ENCODE measurements around the gene ESAM.

The ESAM gene

GRCh38 chr11:124717786-124718651 is 44.1 kb downstream of the ESAM start:
- Histone ChIP-seq H3K27me3 (ENCODE audit: insufficient read depth, low read depth, severe bottlenecking) (no peaks in the 10 kb centered on the region), H3K36me3 (no peaks in the 10 kb centered on the region), H3K4me3 (ENCODE audit: low read depth, low read length) (peak overlapping the region; percentile 42), H3K9me3 (ENCODE audit: severe bottlenecking) (no peaks in the 10 kb centered on the region), H3K27ac (no peak overlapping the region)
- no peak for TF ChIP-seq CTCF (IDR thresholded peaks at IDR 0.05; ENCODE audit: low read depth, low read length)
- peak; percentile 22 for DNase-seq

GRCh38 chr11:124717421-124717785 is 44.7 kb downstream of the ESAM start:
- no peak overlapping the region for H3K27ac ChIP-seq
- TF ChIP-seq CTCF (IDR thresholded peaks at IDR 0.05; ENCODE audit: low read depth, low read length), result no peak
- no peaks in the 10 kb centered on the region for H3K27me3 ChIP-seq (ENCODE audit: insufficient read depth, low read depth, severe bottlenecking)

GRCh38 chr11:124716591-124716990 is 45.5 kb downstream of the ESAM start:
- DNase-seq, result no peak
- no peaks in the 10 kb centered on the region for H3K27me3 ChIP-seq (ENCODE audit: insufficient read depth, low read depth, severe bottlenecking)
- TF ChIP-seq CTCF (IDR thresholded peaks at IDR 0.05; ENCODE audit: low read depth, low read length), result no peak
- H3K9me3 ChIP-seq (ENCODE audit: severe bottlenecking), result no peaks in the 10 kb centered on the region
- H3K27ac ChIP-seq, result no peak overlapping the region
- H3K4me3 ChIP-seq (ENCODE audit: low read depth, low read length), result no peak overlapping the region
- no peaks in the 10 kb centered on the region for H3K36me3 ChIP-seq

More at GRCh38 chr11:124717421-124717785, 44.7 kb downstream of the ESAM start:
- no peaks in the 10 kb centered on the region for H3K36me3 ChIP-seq
- DNase-seq, result no peak
- no peaks in the 10 kb centered on the region for H3K9me3 ChIP-seq (ENCODE audit: severe bottlenecking)
- H3K4me3 ChIP-seq (ENCODE audit: low read depth, low read length), result peak overlapping the region; percentile 42

GRCh38 chr11:124712392-124712791 is 49.7 kb downstream of the ESAM start:
- no peak for TF ChIP-seq CTCF (IDR thresholded peaks at IDR 0.05; ENCODE audit: low read depth, low read length)
- Histone ChIP-seq H3K4me3 (ENCODE audit: low read depth, low read length) (no peak overlapping the region), H3K27me3 (ENCODE audit: insufficient read depth, low read depth, severe bottlenecking) (no peaks in the 10 kb centered on the region), H3K27ac (no peak overlapping the region), H3K9me3 (ENCODE audit: severe bottlenecking) (no peaks in the 10 kb centered on the region), H3K36me3 (no peaks in the 10 kb centered on the region)
- DNase-seq, result no peak

GRCh38 chr11:124707829-124708228 is 54.3 kb downstream of the ESAM start:
- Histone ChIP-seq H3K4me3 (ENCODE audit: low read depth, low read length) (no peak overlapping the region), H3K27me3 (ENCODE audit: insufficient read depth, low read depth, severe bottlenecking) (no peaks in the 10 kb centered on the region), H3K36me3 (no peaks in the 10 kb centered on the region), H3K27ac (no peak overlapping the region), H3K9me3 (ENCODE audit: severe bottlenecking) (no peaks in the 10 kb centered on the region)
- DNase-seq, result no peak
- no peak for TF ChIP-seq CTCF (IDR thresholded peaks at IDR 0.05; ENCODE audit: low read depth, low read length)

Data from WERI-Rb-1 (cell line).